Breast epithelium (tissue), 4 donors: Measurements from ENCODE around the gene PLEKHG4B. TPM values are rescaled to one million over a fixed set of nuclear protein-coding genes. Genes with fewer than 3 reads are reported as not detected.
A peak's percentile ranks its signal among the peaks of the same experiment; 100 is the strongest.

Source experiments
- DNase-seq, 2 donors: peaks; one replicate each; pipeline ENCODE4 v3.0.0-alpha.2; 2019; ENCODE audit warnings: low spot score in 2 of 2
- H3K27ac ChIP-seq, 2 donors: fragments of 200-600 bp; sonication (generic) in 1 of 2; one replicate each; pipeline ENCODE4 v1.5.1; 2016 to 2019; ENCODE audit warnings: mild to moderate bottlenecking in 1 of 2
- H3K27me3 ChIP-seq, 2 donors: fragments of 200-600 bp; sonication (generic) in 1 of 2; one replicate each; pipeline versions ENCODE4 v1.5.1 to v1.6.0; 2017 to 2019; ENCODE audit warnings: control low read depth in 1 of 2, mild to moderate bottlenecking in 1 of 2
- H3K36me3 ChIP-seq: fragments of 200-600 bp; one replicate; pipeline ENCODE4 v1.5.1; 2019
- H3K4me1 ChIP-seq, 2 donors: fragments of 200-600 bp; sonication (generic); one replicate each; pipeline ENCODE4 v1.5.1; 2016 to 2019; ENCODE audit warnings: control low read depth in 1 of 2
- H3K4me3 ChIP-seq, 3 donors: fragments of 200-600 bp; sonication (generic); 1 replicate in 2 of 3; 2 replicates in 1 of 3; pipeline ENCODE4 v1.5.1; 2016 to 2019; ENCODE audit warnings: mild to moderate bottlenecking in 3 of 3, moderate library complexity in 2 of 3
- H3K9me3 ChIP-seq, 2 donors: fragments of 200-600 bp; sonication (generic) in 1 of 2; one replicate each; pipeline ENCODE4 v1.5.1; 2016 to 2019; ENCODE audit warnings: control low read depth in 1 of 2
- POLR2A ChIP-seq: fragments of 450-650 bp; IDR thresholded peaks from one replicate; pipeline ENCODE4 v1.6.1; 2016; ENCODE audit warnings: antibody characterized with exemption, mild to moderate bottlenecking, moderate library complexity
- POLR2AphosphoS5 ChIP-seq, 3 donors: sonication (generic); formaldehyde crosslinking; IDR thresholded peaks; one replicate each; pipeline ENCODE4 v1.6.1; 2017; ENCODE audit warnings: antibody characterized with exemption in 3 of 3
- intact Hi-C: fragments of 100-400 bp; cut with DNase I; formaldehyde crosslinking; loops from one replicate; pipeline ENCODE4 v1.15.1; 2023; ENCODE audit warnings: low total_unique reads
- total RNA-seq, 3 donors: library from RNA; depleted of rRNA; stranded (reverse); fragments of >200 nt; gene quantifications; one replicate each; pipeline ENCODE4 v1.1.0, GENCODE V29; 2016
- TF ChIP-seq, protein P1 (sequence below), 3 donors: fragments of 450-650 bp; IDR thresholded peaks; one replicate each; pipeline ENCODE4 v1.5.1; 2016 to 2017; ENCODE audit warnings: antibody characterized with exemption in 3 of 3, mild to moderate bottlenecking in 3 of 3, moderate library complexity in 3 of 3

Gene PLEKHG4B
- total RNA-seq, 3 donors from 2014 or later, result 4.3 to 5.4 TPM; not detected in 1

DNA sequence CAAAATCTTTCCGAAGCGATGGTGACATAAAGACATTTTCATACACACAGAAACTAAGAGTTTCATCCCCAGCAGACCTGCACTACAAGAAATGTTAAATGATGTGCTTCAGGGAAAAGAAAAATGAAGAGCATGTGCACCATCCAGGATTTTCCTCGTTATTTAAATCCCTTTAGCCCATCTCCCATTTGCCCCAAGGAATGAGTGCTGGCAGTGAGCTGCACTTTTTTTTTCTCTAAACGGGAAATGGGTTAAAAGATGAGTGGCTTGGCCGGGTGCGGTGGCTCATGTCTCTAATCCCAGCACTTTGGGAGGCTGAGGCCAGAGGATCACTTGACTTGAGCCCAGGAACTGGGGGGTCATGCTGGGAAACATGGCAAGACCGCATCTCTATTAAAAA lies 92.5 kb downstream of the PLEKHG4B start:
- Histone ChIP-seq H3K4me3 (no peak overlapping the region), H3K4me1 (no peaks in the 10 kb centered on the region), H3K9me3 (no peaks in the 10 kb centered on the region), H3K27ac (no peak overlapping the region), H3K36me3 (no peaks in the 10 kb centered on the region), H3K27me3 (no peaks in the 10 kb centered on the region)
- TF ChIP-seq, protein P1, sequence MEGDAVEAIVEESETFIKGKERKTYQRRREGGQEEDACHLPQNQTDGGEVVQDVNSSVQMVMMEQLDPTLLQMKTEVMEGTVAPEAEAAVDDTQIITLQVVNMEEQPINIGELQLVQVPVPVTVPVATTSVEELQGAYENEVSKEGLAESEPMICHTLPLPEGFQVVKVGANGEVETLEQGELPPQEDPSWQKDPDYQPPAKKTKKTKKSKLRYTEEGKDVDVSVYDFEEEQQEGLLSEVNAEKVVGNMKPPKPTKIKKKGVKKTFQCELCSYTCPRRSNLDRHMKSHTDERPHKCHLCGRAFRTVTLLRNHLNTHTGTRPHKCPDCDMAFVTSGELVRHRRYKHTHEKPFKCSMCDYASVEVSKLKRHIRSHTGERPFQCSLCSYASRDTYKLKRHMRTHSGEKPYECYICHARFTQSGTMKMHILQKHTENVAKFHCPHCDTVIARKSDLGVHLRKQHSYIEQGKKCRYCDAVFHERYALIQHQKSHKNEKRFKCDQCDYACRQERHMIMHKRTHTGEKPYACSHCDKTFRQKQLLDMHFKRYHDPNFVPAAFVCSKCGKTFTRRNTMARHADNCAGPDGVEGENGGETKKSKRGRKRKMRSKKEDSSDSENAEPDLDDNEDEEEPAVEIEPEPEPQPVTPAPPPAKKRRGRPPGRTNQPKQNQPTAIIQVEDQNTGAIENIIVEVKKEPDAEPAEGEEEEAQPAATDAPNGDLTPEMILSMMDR (IDR thresholded peaks at IDR 0.05), result no peak
- TF ChIP-seq POLR2A (no peak), POLR2AphosphoS5 (IDR thresholded peaks at IDR 0.05) (no peak)
- DNase-seq, result no peak
- intact Hi-C loops, result no loop called here

DNA sequence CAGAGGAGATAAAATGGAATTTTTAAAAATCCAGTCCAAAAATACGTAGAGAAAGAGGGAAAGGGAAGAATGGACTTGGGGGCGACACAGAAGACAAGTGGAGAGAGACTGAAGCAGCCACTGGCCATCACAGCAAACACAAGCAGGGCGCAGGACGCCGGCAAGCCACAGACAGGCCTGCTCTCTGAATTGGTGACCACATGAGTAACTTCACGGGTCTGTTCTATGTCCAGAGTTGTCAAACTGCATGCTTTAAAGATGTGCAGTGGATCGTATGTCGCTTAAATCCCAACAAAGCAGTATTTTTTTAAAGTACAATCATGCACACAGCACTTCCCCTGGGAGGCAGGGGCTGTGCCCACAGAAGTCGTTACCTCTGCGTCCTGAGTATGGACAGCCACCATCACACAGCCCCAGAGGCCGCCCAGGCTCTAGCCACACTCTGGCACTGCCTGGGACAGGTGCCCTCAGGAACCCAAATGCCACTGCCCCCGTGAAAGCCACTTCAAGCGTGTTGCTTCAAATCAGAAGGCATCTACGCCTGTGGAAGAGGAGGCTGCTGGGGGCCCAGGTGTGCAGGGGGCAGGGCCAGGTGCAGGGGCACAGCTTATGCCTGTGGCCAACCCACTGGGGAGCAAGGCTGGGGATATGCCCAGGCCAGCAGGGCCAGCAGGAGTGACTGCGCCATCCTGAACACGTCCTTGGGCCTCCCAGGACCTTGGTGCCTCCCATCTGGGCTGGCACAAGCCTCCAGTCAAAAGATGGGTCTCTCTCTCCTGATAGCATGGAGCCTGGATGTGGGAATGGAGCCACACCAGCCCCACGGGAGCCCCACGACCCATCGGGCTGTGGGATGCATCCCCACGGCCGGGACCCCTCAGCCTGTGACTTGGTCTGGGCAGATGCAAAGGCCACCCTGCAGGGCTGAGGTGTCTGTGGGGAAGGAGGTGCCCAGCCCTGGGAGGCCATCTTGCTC lies 93.4 kb downstream of the PLEKHG4B start:
- no peak overlapping the region for H3K27ac ChIP-seq
- intact Hi-C loops, result no loop called here

DNA sequence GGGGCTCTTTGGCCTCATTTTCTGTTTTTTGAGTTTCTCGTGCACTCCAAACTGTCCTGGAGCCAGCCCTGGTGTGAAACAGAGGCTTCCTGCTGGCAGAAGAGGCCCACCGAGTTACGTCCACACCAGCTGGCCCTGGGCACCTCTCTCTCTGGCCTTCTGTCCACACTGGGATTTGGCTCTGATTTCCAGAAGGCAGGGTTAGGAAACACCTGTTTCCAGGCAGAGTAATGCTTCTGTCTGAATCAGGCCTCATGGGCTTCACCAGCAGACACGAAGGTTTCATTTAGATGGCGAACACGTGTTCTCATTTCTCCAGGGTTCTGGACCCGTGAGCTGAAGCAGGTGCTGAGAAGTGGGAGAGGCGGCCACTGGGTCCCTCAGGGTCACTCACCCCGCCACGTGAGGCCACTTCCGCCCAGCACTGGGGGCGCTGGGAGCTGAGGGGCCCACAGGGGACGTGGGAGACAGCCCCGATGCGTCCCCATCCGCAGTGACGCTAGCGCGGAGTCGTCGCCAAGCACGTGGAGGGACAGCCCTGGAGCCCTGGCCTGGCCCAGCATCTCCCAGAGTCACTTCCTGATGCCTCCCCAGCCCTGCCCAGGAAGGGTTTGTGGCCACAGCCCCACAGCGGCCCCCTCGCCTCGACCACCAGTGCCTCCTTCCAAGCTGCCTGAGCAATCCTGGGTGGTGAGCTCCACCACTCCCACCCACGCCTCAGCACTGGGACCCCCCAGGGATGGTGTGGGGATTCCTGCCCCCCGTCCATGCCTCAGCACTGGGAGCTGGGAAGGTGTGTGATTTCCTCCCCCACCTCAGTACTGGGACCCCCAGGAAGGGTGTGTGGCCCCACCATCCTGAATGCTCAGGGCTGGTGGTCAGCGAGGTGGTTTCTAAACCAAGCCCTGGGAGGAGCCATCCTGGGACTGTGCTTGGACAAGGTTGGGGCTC lies 94.4 kb downstream of the PLEKHG4B start:
- H3K27me3 ChIP-seq, result no peaks in the 10 kb centered on the region
- intact Hi-C loops, result no loop called here
- DNase-seq, result no peak
- H3K27ac ChIP-seq, result no peak overlapping the region
- H3K9me3 ChIP-seq, result no peaks in the 10 kb centered on the region
- H3K36me3 ChIP-seq, result no peaks in the 10 kb centered on the region
- H3K4me3 ChIP-seq, result no peak overlapping the region
- H3K4me1 ChIP-seq, result no peaks in the 10 kb centered on the region
- TF ChIP-seq POLR2A (no peak), POLR2AphosphoS5 (IDR thresholded peaks at IDR 0.05) (no peak)
- TF ChIP-seq, protein P1 (IDR thresholded peaks at IDR 0.05), result no peak

More for the DNA sequence above, 93.4 kb downstream of the PLEKHG4B start:
- H3K36me3 ChIP-seq, result no peaks in the 10 kb centered on the region
- no peak overlapping the region for H3K4me3 ChIP-seq
- no peaks in the 10 kb centered on the region for H3K9me3 ChIP-seq
- H3K4me1 ChIP-seq, result no peaks in the 10 kb centered on the region
- no peaks in the 10 kb centered on the region for H3K27me3 ChIP-seq
- no peak for TF ChIP-seq POLR2A
- no peak for DNase-seq

DNA sequence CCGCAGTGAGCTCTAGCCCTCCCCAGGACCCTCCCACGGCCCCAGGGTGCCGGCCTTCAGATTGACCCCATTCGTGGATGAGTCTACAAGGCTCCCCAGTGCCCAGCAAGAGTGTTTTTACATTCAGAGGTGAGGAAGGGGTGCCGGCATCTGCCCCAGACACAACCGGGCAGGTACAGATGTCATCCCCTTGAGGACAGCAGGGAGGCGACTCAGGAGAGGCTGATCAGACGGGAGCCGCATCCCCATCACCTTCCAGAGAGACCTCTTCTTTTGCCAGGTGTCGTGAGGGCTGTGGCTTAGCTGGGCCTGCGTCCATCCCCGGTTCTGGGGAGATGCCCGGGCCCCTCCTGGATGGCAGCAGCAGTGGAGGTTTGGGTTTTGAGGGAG lies 95.1 kb downstream of the PLEKHG4B start:
- no peak for TF ChIP-seq POLR2A
- TF ChIP-seq POLR2AphosphoS5 (IDR thresholded peaks at IDR 0.05), result no peak
- TF ChIP-seq, protein P1 (IDR thresholded peaks at IDR 0.05), result no peak
- H3K4me3 ChIP-seq, result no peak overlapping the region
- no peaks in the 10 kb centered on the region for H3K36me3 ChIP-seq
- intact Hi-C loops, result no loop called here
- H3K4me1 ChIP-seq, result no peaks in the 10 kb centered on the region
- DNase-seq, result no peak
- no peaks in the 10 kb centered on the region for H3K27me3 ChIP-seq
- H3K9me3 ChIP-seq, result no peaks in the 10 kb centered on the region
- H3K27ac ChIP-seq, result no peak overlapping the region

DNA sequence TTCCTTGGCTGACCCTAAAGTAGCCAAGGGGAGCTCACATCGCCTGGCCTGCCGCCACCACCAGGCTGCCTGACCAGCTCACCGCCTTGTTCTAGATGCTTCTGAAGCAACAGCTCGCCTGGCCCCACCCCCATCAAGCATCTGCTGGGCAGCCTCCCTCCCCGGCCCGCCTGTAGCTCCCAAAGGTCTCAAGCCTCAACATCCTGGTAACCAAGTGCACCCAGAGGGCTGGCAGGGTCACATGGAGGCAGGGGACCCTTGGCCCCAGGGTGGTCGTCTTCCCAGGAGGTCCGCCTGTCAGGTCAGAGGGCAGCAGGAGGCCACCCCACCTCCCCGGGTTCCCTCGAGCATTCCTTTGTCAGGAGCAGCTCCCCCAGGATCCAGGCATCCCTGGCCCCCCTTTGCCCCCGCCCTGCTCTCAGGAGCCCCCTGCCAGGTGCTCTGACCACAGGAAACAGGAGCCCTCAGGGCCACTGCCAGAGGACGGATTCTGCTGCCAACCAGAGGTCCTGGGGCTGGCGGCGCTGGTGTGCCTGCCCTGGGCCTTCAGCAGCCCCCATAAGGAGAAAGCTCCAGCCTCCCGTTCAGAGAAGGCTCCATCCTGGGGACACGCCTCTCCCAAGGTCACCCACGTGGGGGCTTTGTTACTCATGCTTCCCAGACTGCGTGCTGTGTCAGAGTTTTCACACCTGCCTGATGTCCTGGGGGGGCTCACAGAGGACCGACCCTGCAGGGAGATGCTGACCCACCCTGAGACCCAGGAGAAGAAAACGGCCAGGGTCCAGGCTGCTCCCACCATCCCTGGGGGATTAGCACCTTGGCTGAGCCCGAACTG lies 95.9 kb downstream of the PLEKHG4B start:
- DNase-seq, result no peak
- H3K9me3 ChIP-seq, result no peaks in the 10 kb centered on the region
- no peaks in the 10 kb centered on the region for H3K36me3 ChIP-seq
- H3K4me3 ChIP-seq, result peak overlapping the region in 2 of 3 donors; percentile 38 to 55
- intact Hi-C loops, result no loop called here
- H3K27ac ChIP-seq, result no peak overlapping the region
- TF ChIP-seq, protein P1 (IDR thresholded peaks at IDR 0.05), result no peak
- no peak for TF ChIP-seq POLR2AphosphoS5 (IDR thresholded peaks at IDR 0.05)
- no peaks in the 10 kb centered on the region for H3K27me3 ChIP-seq
- H3K4me1 ChIP-seq, result no peaks in the 10 kb centered on the region
